SK-N-MC (cell line): ENCODE data around the gene PLEKHM3.

Experiments used
- DNase-seq: peaks from one replicate; pipeline ENCODE4 v3.0.0-alpha.2; 2011; ENCODE audit warnings: low read depth, low spot score
- H3K27ac ChIP-seq: fragments of 200-600 bp; sonication (generic); 2 replicates; pipeline ENCODE4 v1.5.1; 2016; ENCODE audit warnings: mixed run types
- H3K36me3 ChIP-seq: fragments of 200-600 bp; sonication (generic); 2 replicates; pipeline ENCODE4 v1.6.1; 2017; ENCODE audit warnings: antibody characterized with exemption, low read length, mixed read lengths; ENCODE audit not compliant: insufficient read depth
- H3K4me3 ChIP-seq: fragments of 200-600 bp; sonication (generic); 2 replicates; pipeline ENCODE4 v1.5.1; 2016
- H3K9ac ChIP-seq: fragments of 200-600 bp; sonication (generic); 2 replicates; pipeline ENCODE4 v1.8.0; 2017; ENCODE audit warnings: mixed run types, mixed read lengths; ENCODE audit not compliant: insufficient read length
- H3K9me3 ChIP-seq: fragments of 200-600 bp; sonication (generic); 2 replicates; pipeline ENCODE4 v1.6.1; 2017; ENCODE audit warnings: low read depth, mild to moderate bottlenecking, antibody characterized with exemption, low read length, moderate library complexity, mixed read lengths
- EZH2 ChIP-seq: fragments of 200-600 bp; sonication (generic); IDR thresholded peaks from one replicate; pipeline ENCODE4 v1.6.1; 2017; ENCODE audit warnings: antibody characterized with exemption
- FOXP2 ChIP-seq: optimal IDR thresholded peaks from 2 replicates; pipeline ENCODE3; 2011; ENCODE audit warnings: mild to moderate bottlenecking, moderate library complexity; ENCODE audit not compliant: insufficient read depth; ENCODE audit errors: extremely low read length, control extremely low read depth
- POLR2AphosphoS5 ChIP-seq: IDR thresholded peaks from 2 replicates; pipeline ENCODE4 v1.6.1; 2012; ENCODE audit warnings: mild to moderate bottlenecking, low read depth, low read length, borderline replicate concordance

Gene PLEKHM3

GRCh38 chr2:207823865-207824264, 201.5 kb downstream of the PLEKHM3 start:
- DNase-seq = no peak
- no peak for TF ChIP-seq POLR2AphosphoS5
- TF ChIP-seq EZH2 = no peak
- TF ChIP-seq FOXP2 = no peak
- H3K9ac ChIP-seq = no peak overlapping the region
- no peaks in the 10 kb centered on the region for H3K36me3 ChIP-seq
- no peak overlapping the region for H3K27ac ChIP-seq
- no peaks in the 10 kb centered on the region for H3K9me3 ChIP-seq
- H3K4me3 ChIP-seq = no peak overlapping the region

GRCh38 chr2:207819839-207820784, 205.2 kb downstream of the PLEKHM3 start:
- DNase-seq = no peak
- no peak overlapping the region for H3K4me3 ChIP-seq
- TF ChIP-seq EZH2 (no peak), POLR2AphosphoS5 (no peak), FOXP2 (no peak)
- no peak overlapping the region for H3K27ac ChIP-seq
- no peaks in the 10 kb centered on the region for H3K9me3 ChIP-seq
- no peaks in the 10 kb centered on the region for H3K36me3 ChIP-seq
- H3K9ac ChIP-seq = no peak overlapping the region

GRCh38 chr2:207819021-207819797, 206.1 kb downstream of the PLEKHM3 start:
- Histone ChIP-seq H3K9me3 (no peaks in the 10 kb centered on the region), H3K4me3 (no peak overlapping the region), H3K27ac (no peak overlapping the region), H3K36me3 (no peaks in the 10 kb centered on the region), H3K9ac (no peak overlapping the region)
- DNase-seq = no peak
- TF ChIP-seq POLR2AphosphoS5 = no peak
- no peak for TF ChIP-seq EZH2
- TF ChIP-seq FOXP2 = no peak

GRCh38 chr2:207816546-207816945, 208.8 kb downstream of the PLEKHM3 start:
- H3K36me3 ChIP-seq = no peaks in the 10 kb centered on the region
- DNase-seq = no peak
- H3K4me3 ChIP-seq = no peak overlapping the region
- TF ChIP-seq POLR2AphosphoS5 (no peak), EZH2 (no peak), FOXP2 (no peak)
- H3K9ac ChIP-seq = no peak overlapping the region
- H3K27ac ChIP-seq = no peak overlapping the region
- no peaks in the 10 kb centered on the region for H3K9me3 ChIP-seq

- TF ChIP-seq EZH2 (no peak), FOXP2 (no peak), POLR2AphosphoS5 (no peak)
These were observed 210.1 kb downstream of the PLEKHM3 start for GRCh38 chr2:207815254-207815653.

GRCh38 chr2:207813942-207814341, 211.4 kb downstream of the PLEKHM3 start:
- H3K36me3 ChIP-seq = no peaks in the 10 kb centered on the region
- H3K9me3 ChIP-seq = no peaks in the 10 kb centered on the region
- DNase-seq = no peak
- TF ChIP-seq FOXP2 (no peak), EZH2 (no peak), POLR2AphosphoS5 (no peak)
- H3K27ac ChIP-seq = no peak overlapping the region
- H3K4me3 ChIP-seq = no peak overlapping the region
- H3K9ac ChIP-seq = no peak overlapping the region

More at GRCh38 chr2:207815254-207815653, 210.1 kb downstream of the PLEKHM3 start:
- no peak for DNase-seq
- H3K4me3 ChIP-seq = no peak overlapping the region
- no peak overlapping the region for H3K9ac ChIP-seq
- no peak overlapping the region for H3K27ac ChIP-seq
- no peaks in the 10 kb centered on the region for H3K9me3 ChIP-seq
- H3K36me3 ChIP-seq = no peaks in the 10 kb centered on the region

GRCh38 chr2:207813221-207813916, 212.0 kb downstream of the PLEKHM3 start:
- TF ChIP-seq EZH2 = no peak
- no peak for TF ChIP-seq POLR2AphosphoS5
- TF ChIP-seq FOXP2 = no peak
- no peak overlapping the region for H3K9ac ChIP-seq
- H3K36me3 ChIP-seq = no peaks in the 10 kb centered on the region
- H3K4me3 ChIP-seq = no peak overlapping the region
- no peak for DNase-seq
- no peaks in the 10 kb centered on the region for H3K9me3 ChIP-seq
- no peak overlapping the region for H3K27ac ChIP-seq

- H3K4me3 ChIP-seq = no peak overlapping the region
- no peak overlapping the region for H3K9ac ChIP-seq
- no peak for TF ChIP-seq POLR2AphosphoS5
- TF ChIP-seq EZH2 = no peak
- no peaks in the 10 kb centered on the region for H3K9me3 ChIP-seq
- no peak overlapping the region for H3K27ac ChIP-seq
- DNase-seq = no peak
- no peaks in the 10 kb centered on the region for H3K36me3 ChIP-seq
These were observed 212.6 kb downstream of the PLEKHM3 start for GRCh38 chr2:207812726-207813080.
